ENCODE results near the gene INSYN2A.

Gene INSYN2A

DNA sequence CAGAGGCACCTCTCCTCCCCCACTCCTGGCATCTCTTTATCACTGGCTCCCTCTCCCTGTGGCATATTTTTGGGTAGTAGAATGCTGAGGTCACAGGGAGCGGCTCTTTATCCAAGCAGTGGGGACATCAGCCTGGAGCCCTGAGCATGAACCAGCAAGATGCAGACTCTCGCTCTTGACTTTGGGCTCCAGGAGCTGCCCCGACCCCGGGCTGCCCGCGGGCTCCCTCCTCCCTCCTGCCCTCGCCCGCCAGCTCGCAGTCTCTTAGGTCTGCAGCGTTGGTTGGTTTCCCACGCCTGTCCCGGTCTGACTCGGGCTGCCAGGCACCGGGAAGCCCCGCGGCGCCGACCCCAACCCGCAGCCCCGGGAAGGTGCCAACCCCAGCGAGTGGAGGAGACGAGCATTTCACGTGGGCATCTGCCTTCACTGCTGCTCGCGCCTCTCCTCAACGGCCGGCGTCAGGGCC is 1.3 kb downstream of the INSYN2A start:
- no peak for DNase-seq (ENCODE audit: low read depth)

GRCh38 chr10:127194599-127194998 is 1.8 kb downstream of the INSYN2A start:
- no peak for DNase-seq (ENCODE audit: low read depth)

GRCh38 chr10:127194111-127194510 is 2.3 kb downstream of the INSYN2A start:
- no peak for DNase-seq (ENCODE audit: low read depth)

DNA sequence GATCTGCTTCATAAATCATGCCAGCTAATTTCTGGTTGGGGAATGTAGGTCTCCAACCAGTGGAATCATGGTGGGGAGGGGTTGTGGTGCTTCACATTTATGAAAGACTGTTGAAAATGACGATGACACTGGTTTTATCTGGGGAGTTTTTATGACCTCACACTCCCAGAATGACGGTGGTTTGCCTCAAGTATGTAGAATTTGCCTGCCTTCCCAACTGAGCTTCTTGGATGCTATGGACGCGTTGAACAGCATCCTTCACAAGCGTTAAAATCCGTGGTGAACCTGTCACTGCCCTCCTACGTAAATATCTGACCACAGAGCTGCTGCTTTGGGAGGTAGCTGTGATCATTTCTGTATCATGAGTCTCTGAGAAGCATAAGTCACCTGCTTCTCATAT is 3.3 kb downstream of the INSYN2A start:
- DNase-seq (ENCODE audit: low read depth): no peak

DNA sequence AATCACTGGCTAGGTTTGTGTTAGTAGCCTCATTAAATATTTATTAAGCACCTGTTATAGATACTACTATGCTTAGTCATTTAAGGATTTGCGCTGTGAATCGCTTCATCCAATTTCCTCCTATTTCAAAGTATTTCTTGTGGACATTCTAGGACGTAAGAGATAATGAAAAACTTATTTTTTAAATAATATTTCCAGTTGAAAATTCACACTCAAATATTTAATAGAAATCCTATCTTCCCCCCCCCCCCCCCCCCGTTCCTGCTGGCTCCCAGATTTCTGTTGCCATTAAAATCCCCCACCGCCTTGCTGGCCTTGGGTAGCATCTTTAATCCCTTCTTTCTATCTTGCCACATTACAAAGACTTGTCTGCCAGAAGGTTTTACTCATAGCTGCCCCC is 6.0 kb downstream of the INSYN2A start:
- DNase-seq (ENCODE audit: low read depth): no peak

- DNase-seq (ENCODE audit: low read depth): no peak
These were observed 7.2 kb downstream of the INSYN2A start for GRCh38 chr10:127189226-127189625.

DNA sequence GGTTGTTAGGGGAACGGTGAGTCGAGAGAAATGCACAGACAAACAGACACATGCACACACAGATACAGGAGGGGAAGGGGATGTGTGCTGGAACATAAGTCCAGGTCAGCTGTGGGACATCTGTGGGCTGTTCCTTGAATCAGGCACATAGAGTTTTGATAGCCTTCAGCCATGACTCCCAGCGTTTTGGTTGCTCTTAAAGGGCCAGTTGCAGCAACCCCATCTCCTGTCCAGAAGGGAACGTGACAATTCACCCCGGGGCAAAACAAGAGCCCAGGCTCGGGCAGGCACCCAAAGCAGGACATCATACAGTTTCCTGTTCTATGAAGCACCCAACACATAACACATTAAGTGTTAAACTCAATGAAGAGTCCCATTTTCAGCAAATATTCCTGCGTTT is 9.6 kb downstream of the INSYN2A start:
- DNase-seq (ENCODE audit: low read depth): no peak

DNA sequence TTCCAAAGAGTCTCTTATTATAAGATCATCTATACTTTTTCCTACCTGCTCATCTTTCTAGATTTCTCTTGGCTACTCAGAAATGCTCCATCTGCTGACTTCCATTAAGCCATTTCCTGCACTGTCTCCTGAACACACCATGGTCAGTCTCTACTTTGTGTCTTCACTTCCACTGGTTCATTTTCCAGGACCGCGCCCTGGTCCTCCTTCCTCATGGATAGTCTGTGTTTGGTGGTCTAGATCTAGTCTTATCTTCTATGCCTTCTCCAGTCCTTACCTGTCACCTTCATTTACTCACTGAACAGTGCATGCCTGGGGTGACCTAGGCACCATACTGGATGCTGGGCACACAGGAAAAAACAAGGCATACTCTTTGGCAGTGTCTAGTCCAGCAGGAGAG is 11.8 kb downstream of the INSYN2A start:
- DNase-seq (ENCODE audit: low read depth): no peak

DNA sequence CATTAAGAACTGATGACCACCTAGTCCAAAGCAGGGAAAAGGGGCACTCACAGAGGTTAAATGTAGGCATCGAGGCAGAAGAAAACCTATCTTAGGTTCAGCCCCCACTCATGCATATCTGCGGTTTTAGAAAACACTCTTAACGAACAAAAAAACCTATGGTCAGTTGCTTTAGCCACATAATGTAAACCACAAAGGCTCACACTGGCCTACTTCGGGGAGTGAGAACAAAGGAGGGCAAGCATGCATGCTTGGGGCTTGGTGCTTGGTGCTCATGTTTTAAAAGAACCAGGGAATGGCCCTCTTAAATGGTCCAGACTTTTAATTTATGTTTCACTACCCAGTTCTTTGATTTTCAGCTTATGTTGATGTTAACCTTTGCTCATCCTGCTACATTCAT is 14.2 kb downstream of the INSYN2A start:
- DNase-seq (ENCODE audit: low read depth): no peak

DNA sequence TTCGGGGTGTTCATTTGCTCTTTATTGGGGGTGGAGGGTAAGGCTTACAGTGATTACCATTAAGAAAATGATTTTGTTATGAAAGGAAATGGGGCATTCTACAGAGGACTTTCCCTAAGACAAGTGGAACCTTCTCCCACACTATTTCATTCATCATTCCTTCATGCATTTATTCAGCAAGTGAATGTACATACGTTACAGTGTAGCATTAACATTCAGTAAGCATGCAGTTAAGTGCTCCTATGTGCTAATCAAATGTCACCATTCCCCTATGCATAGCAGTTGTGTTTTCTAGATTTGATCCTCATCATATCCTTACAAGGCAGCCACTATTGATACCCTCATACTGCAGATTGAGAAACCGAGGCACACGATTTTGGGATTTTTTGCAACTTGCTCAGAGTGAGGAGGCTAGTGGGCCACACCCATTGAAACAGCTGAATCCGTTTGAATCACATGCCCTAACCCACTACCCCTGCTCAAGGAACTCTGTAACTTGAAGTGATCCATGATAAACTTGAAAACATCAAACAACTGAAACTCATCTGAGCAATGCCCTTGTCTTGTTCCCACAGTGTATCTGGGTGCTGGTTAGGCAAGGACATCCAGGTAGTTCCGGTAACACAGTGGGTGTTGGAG is 16.7 kb downstream of the INSYN2A start:
- no peak for DNase-seq (ENCODE audit: low read depth)

- no peak for DNase-seq (ENCODE audit: low read depth)
These were observed 19.7 kb downstream of the INSYN2A start for GRCh38 chr10:127176649-127177048.

GRCh38 chr10:127175357-127176110 is 20.9 kb downstream of the INSYN2A start:
- no peak for DNase-seq (ENCODE audit: low read depth)

DNA sequence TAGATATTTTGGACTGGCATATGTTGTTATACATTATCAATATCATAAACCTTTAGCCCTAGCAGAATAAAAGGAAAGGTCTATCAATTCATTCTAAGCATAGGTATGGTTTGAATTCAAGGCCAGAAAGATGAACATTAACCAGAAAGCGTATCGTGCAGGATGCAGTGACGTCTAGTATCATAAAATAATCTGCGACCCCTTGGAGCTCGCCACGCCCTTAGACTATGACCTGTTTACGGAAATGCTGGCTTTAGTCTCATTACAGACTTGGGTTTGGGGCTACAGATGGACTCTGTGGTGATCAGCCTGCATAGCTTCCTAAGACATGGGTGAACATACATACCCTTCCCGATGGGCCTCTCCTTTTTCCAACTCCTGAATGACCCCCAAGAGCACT is 21.5 kb downstream of the INSYN2A start:
- DNase-seq (ENCODE audit: low read depth): no peak

GRCh38 chr10:127168261-127168660 is 28.1 kb downstream of the INSYN2A start:
- no peak for DNase-seq (ENCODE audit: low read depth)

DNA sequence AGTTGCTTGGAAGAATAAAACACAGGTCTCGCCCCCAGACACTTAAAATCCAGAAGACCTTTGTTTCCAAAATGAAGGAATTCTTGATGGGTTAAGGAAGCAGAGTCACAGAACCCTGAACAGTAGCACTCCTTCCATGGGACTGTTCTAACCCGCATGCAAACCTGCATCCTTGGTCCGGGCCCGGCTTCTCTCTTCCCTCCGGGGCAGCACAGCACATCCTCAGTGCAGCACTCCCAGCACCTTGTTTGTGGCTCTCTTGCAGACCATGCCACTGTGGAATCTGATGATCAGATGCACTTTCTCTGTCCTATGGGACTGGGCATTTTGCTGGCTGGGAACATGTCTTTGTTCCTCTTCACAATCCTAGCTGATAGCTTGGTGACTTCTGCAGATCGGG is 33.5 kb downstream of the INSYN2A start:
- DNase-seq (ENCODE audit: low read depth): no peak

GRCh38 chr10:127161482-127161881 is 34.9 kb downstream of the INSYN2A start:
- no peak for DNase-seq (ENCODE audit: low read depth)

DNA sequence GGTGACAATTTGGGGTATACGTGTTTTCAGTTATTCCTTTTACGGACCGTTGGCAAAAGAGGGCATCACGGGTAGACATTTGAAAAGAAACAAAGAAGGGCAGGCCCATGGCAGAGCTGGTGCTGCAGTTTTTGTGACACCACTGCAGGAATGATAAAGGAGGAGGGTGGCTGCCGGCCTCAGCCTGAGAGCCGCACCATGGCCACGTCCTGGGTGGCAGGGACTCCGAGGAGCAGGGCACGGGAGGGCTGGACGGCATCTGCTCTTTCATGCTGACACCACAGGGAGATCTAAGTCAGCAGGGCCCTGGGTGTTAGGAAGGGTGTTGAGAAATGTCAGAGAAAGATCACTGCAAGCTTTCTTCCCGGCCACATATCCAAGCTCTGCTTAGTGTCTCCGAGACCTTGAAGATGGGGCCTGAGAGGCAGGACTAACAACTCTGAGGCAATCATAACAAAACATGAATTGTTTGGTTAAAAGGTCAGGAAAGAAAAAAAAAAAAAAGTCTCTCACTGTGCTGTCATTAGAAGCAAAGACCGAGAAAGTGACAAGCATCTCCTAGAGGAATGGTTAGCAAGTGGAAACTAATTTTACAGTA is 36.6 kb downstream of the INSYN2A start:
- no peak for DNase-seq (ENCODE audit: low read depth)

- no peak for DNase-seq (ENCODE audit: low read depth)
These were observed 37.7 kb downstream of the INSYN2A start for GRCh38 chr10:127158662-127159061.

DNA sequence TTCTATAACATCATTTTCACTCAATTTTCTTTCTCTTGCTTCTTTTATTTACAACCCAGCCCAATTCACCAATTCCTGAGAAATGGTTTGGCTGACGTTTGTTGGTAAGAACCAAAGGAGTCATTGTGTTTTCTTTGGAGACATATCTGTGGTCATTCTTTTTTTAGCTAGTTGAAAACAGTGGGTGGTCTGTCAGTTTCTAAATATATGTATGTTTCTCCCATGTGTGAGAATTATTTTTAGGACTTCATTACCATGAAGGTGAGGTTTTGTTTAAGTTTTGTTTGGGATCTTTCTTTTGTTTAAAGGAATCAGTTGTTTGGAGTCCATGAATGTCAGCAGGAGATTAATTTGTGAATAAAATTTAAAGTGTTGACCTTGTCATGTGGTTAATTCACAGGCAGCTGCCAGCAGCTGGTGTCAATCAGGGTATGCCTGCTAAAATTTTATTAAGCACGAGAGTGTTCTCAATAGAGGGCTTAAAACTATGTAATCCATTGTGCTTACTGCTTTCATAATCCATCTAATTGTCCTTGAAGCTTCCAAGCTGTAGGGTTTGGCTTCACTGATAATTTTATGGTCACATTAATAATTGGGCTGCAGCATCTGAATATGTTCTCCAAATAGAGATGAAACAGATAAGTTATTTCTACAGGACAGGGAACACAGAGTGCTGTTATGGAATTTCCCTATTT is 38.7 kb downstream of the INSYN2A start:
- no peak for DNase-seq (ENCODE audit: low read depth)

GRCh38 chr10:127157089-127157488 is 39.3 kb downstream of the INSYN2A start:
- DNase-seq (ENCODE audit: low read depth): no peak

GRCh38 chr10:127154831-127155620 is 41.4 kb downstream of the INSYN2A start:
- no peak for DNase-seq (ENCODE audit: low read depth)

- DNase-seq (ENCODE audit: low read depth): no peak
These were observed 43.2 kb downstream of the INSYN2A start for GRCh38 chr10:127153181-127153580.
